ENCODE data around the gene RCOR2.

GRCh38 chr11:63893355-63893754, 23.6 kb downstream of the RCOR2 start:
- no peak for TF ChIP-seq TAF1 (IDR thresholded peaks at IDR 0.05; ENCODE audit: borderline replicate concordance, low read depth, low read length)
- TF ChIP-seq POLR2AphosphoS5 (IDR thresholded peaks at IDR 0.05; ENCODE audit: low read depth, low read length) = no peak

Measured in GM12892 (cell line).